ENCODE data around the gene HDAC9. TPM values are rescaled to one million over a fixed set of nuclear protein-coding genes. Genes with fewer than 3 reads are reported as not detected.

HDAC9 gene
- total RNA-seq, 1 experiment from 2014 or later = 4.3 TPM

DNA sequence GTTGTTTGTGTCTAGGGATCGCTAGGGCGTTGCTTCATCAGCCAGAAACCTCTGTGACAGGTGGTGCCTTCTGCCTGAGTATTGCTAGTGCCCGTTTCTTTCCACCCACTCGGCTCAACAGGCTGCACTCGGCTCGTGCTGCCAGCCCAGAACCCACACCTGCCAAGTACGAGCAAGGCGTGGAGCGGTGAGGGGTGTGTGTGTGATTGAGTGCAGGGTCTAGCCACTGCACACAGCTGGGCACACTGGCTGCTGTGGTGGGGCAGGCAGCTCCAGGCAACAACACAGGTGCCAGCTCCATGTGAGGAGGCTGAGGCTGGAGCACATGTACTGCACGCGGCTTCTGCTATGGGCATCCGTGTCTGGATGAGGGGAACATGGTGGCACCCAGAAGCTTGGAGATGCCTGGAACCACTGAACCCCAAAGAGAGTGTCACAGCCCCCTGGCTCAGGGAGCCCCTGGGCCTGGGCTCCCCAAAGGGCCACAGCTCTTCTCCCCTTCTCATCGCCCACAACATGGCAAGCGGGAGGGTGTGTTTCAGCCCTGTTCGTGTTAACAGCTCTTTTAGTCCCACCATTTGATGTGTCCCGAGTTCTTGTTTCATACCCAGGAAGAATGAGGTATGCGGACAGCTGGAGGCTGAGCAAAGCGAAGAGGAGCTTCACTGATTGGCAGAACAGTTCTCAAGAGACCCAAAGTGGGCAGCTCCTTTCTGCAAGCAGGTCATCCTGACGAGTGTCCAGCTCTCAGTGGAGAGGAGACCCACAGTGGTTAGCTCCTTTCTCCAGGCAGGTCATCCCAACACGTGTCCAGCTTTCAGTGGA is 78.1 kb downstream of the HDAC9 start:
- no peak overlapping the region for H2AFZ ChIP-seq (ENCODE audit: low read depth, low read length, poor library complexity, severe bottlenecking)

More for the DNA sequence above, 78.1 kb downstream of the HDAC9 start:
- Histone ChIP-seq H3K27ac (ENCODE audit: low read depth, low read length) (no peak overlapping the region), H3K4me2 (ENCODE audit: low read length) (no peak overlapping the region), H3K9me3 (ENCODE audit: control insufficient read depth in 1 of 2, insufficient read depth in 1 of 2, low read depth in 1 of 2, low read length in 2 of 2) (no peaks in the 10 kb centered on the region), H3K4me3 (replicated peaks in 1 of 2; ENCODE audit: low read depth in 1 of 2, low read length in 2 of 2) (no peak overlapping the region), H3K9me2 (ENCODE audit: insufficient read depth) (no peaks in the 10 kb centered on the region), H3K9ac (ENCODE audit: low read length) (no peak overlapping the region), H3K36me3 (ENCODE audit: control insufficient read depth in 1 of 2, insufficient read depth in 2 of 2, low read length in 2 of 2) (no peaks in the 10 kb centered on the region), H3K79me2 (ENCODE audit: insufficient read depth, low read length) (no peaks in the 10 kb centered on the region), H3K27me3 (ENCODE audit: insufficient read depth, low read length) (no peaks in the 10 kb centered on the region), H3K4me1 (ENCODE audit: control insufficient read depth in 1 of 2, insufficient read depth in 2 of 2, low read length in 2 of 2) (peaks cover 3 to 4% of the 10 kb centered on the region in 2 experiments; a peak in 2 of 4 replicates), H4K20me1 (ENCODE audit: insufficient read depth) (no peaks in the 10 kb centered on the region)
- intact Hi-C loops (cut with micrococcal nuclease) = no loop called here
- ChIA-PET CTCF (interaction anchor here (1.1 kb wide), 1 partner anchor 217 kb away, joined by 3 read pairs; no protein-coding TSS in a partner anchor), RAD21 (ENCODE audit: low non-redundant PET in 1 of 2, low total read pairs in 2 of 2, uncharacterized antibody in 2 of 2, unreplicated experiment in 2 of 2) (no interaction called here), POLR2A (no interaction called here)
- BruUV-seq (replicated peaks) = no TSS peak
- TF ChIP-seq, protein P1, sequence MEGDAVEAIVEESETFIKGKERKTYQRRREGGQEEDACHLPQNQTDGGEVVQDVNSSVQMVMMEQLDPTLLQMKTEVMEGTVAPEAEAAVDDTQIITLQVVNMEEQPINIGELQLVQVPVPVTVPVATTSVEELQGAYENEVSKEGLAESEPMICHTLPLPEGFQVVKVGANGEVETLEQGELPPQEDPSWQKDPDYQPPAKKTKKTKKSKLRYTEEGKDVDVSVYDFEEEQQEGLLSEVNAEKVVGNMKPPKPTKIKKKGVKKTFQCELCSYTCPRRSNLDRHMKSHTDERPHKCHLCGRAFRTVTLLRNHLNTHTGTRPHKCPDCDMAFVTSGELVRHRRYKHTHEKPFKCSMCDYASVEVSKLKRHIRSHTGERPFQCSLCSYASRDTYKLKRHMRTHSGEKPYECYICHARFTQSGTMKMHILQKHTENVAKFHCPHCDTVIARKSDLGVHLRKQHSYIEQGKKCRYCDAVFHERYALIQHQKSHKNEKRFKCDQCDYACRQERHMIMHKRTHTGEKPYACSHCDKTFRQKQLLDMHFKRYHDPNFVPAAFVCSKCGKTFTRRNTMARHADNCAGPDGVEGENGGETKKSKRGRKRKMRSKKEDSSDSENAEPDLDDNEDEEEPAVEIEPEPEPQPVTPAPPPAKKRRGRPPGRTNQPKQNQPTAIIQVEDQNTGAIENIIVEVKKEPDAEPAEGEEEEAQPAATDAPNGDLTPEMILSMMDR (IDR thresholded peaks at IDR 0.05 in 2 of 3, conservative IDR thresholded peaks at IDR 0.05 in 1 of 3; ENCODE audit: borderline replicate concordance in 1 of 3, insufficient read depth in 1 of 3, low read depth in 2 of 3, low read length in 2 of 3) = no peak
- TF ChIP-seq EGR1 (IDR thresholded peaks at IDR 0.05; ENCODE audit: low read depth) (no peak), JUND (IDR thresholded peaks at IDR 0.05) (no peak), SP1 (IDR thresholded peaks at IDR 0.05; ENCODE audit: low read depth) (no peak), SRF (IDR thresholded peaks at IDR 0.05; ENCODE audit: low read depth) (no peak), CEBPB (IDR thresholded peaks at IDR 0.05; ENCODE audit: low read depth) (no peak), EZH2phosphoT487 (IDR thresholded peaks at IDR 0.05; ENCODE audit: borderline replicate concordance) (no peak), ZFX (IDR thresholded peaks at IDR 0.05) (no peak), POLR2A (IDR thresholded peaks at IDR 0.05; ENCODE audit: borderline replicate concordance, extremely low read depth, insufficient read depth, insufficient read length) (no peak), TCF7L2 (IDR thresholded peaks at IDR 0.05; ENCODE audit: borderline replicate concordance, extremely low read depth, insufficient read depth, insufficient read length) (no peak), ZNF274 (IDR thresholded peaks at IDR 0.05; ENCODE audit: low read depth, low read length) (no peak), CBX3 (IDR thresholded peaks at IDR 0.05; ENCODE audit: low read depth) (no peak), SIN3A (IDR thresholded peaks at IDR 0.05; ENCODE audit: low read depth) (no peak), RAD21 (IDR thresholded peaks at IDR 0.05; ENCODE audit: low read depth) (no peak), YY1 (IDR thresholded peaks at IDR 0.05; ENCODE audit: extremely low read depth, insufficient replicate concordance, low read depth, low read length) (no peak), FOSL1 (IDR thresholded peaks at IDR 0.05; ENCODE audit: low read depth) (no peak), ELF1 (IDR thresholded peaks at IDR 0.05; ENCODE audit: borderline replicate concordance, low read depth) (no peak), EZH2 (IDR thresholded peaks at IDR 0.05) (no peak)
- TF ChIP-seq, protein P2, sequence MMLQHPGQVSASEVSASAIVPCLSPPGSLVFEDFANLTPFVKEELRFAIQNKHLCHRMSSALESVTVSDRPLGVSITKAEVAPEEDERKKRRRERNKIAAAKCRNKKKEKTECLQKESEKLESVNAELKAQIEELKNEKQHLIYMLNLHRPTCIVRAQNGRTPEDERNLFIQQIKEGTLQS (IDR thresholded peaks at IDR 0.05) = no peak
- TF ChIP-seq, protein P3, sequence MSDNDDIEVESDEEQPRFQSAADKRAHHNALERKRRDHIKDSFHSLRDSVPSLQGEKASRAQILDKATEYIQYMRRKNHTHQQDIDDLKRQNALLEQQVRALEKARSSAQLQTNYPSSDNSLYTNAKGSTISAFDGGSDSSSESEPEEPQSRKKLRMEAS (IDR thresholded peaks at IDR 0.05) = no peak
- DNase-seq (ENCODE audit: low read depth, low spot score) (no peak), ATAC-seq (no peak)
